Uterus (tissue), 2 donors: ENCODE measurements around the gene SMAD6.

Experiments
- CTCF ChIP-seq, 4 experiments: fragments of 200-600 bp in 2 of 4; fragments of 450-650 bp in 2 of 4; sonication (generic) in 2 of 4; IDR thresholded peaks; one replicate each; pipeline ENCODE4 v1.5.1; 2016 to 2019; ENCODE audit warnings: antibody characterized with exemption in 4 of 4, mild to moderate bottlenecking in 2 of 4, moderate library complexity in 1 of 4
- POLR2A ChIP-seq, 2 donors: fragments of 450-650 bp; IDR thresholded peaks; one replicate each; pipeline ENCODE4 v1.6.1; 2016; ENCODE audit warnings: antibody characterized with exemption in 2 of 2, mild to moderate bottlenecking in 1 of 2, moderate library complexity in 1 of 2

- TF ChIP-seq CTCF (IDR thresholded peaks at IDR 0.05) (no peak), POLR2A (IDR thresholded peaks at IDR 0.05) (no peak)
Measured at GRCh38 chr15:66803749-66804148, 101.7 kb downstream of the SMAD6 start.
